Measurements from ENCODE around the gene ORC2.
"Not testable (repeated sequence)": the region's sequence is repeated elsewhere in the genome, so short reads cannot be mapped to it uniquely, and the experiment has no call there.

Gene ORC2

GRCh38 chr2:200930947-200931626, 32.4 kb downstream of the ORC2 start:
- no peak for DNase-seq (ENCODE audit: low read depth in 3 of 3)

GRCh38 chr2:200929334-200930249, 33.9 kb downstream of the ORC2 start:
- DNase-seq (ENCODE audit: low read depth in 3 of 3) = no peak

GRCh38 chr2:200922439-200922838, 41.0 kb downstream of the ORC2 start:
- DNase-seq (ENCODE audit: low read depth in 3 of 3) = no peak

DNA sequence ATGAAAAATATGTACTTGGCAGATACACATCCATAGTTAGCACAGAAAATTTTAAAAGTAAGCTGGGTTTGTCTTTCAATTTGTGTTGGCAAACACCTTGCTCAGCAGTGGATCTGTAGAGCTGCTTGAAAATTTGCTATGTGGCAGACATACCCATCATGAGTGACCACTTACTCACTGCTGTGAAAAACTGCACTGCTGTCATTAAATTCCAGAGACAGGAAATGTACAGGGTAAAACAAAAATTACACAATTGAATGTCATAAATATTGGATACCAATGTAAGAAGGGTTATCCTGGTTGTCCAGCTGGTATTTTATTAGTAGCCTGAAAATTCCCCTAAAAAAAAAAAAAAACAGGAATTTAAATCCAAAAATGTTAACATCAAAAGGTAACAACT, 49.8 kb downstream of the ORC2 start:
- DNase-seq (ENCODE audit: low read depth in 3 of 3) = no peak

DNA sequence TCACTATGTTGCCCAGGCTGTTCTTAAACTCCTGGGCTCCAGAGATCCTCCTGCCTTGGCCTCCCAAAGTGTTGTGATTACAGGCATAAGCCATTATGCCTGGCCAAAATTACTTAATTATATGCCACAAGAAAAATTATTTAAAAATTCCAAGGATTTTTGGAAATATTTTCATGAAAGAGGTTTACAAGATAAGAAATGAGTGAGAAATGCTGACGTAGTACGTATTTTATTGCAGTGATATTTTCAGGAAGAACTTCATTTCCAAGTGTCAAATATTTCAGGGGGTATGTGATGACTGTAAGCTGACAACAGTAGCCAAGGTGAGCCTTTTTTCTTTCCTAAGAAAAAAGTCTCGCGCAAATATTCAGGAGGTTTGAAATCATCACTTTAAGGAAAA, 53.5 kb downstream of the ORC2 start:
- no peak for DNase-seq (ENCODE audit: low read depth in 3 of 3)

DNA sequence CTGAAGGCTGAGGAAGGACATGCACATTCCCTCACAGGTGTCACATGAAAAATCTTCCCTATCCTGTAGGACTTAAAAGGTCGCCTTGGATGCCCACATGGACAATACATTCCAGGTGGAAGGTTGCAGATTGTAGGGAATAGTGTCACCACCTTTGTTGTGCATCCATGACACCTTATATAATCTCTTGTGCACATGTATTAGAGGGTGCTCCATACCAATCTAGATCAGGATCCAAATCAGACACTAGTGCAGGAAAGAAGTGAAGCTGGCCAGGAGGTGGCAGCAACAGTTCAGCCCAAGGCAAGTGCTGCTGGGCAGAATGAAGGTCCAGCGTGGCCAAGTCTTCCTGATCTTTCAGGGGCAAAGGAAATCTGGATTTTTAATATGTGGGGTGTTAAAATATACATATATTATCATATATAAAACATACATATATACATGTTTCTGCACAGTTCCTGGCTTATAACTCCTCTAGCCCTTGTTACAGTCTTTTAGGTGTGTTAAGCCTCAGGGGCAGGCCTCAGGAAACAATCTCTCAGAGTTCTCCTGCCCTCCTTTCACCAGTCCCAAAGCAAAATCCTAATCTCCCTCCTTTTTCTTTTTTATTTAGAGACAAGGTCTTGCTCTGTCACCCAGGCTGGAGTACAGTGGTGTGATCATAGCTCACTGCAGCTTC, 57.7 kb downstream of the ORC2 start:
- DNase-seq (ENCODE audit: low read depth in 3 of 3) = peak; percentile 21 to 51 (median 21)

GRCh38 chr2:200901459-200902072, 61.9 kb downstream of the ORC2 start:
- DNase-seq (ENCODE audit: low read depth in 3 of 3) = peak; percentile 38 to 54 (median 45)

DNA sequence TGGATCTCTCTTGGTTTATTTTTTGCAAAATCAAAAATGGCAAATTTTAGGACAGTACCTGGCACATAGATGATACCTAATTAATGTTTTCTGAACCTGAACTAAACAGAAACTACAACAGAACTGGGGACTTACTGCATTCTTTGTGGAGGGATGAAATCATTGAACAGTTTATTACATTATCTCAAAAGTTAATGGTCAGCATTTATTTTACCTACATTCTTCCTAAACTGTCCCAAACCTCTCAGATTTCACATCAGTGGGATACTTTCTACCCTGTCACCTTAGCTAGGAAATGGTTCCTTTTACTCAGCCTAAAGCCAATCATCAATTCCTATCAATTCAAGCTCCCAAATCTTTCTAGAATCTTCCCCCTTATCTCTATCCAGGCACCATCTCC, 64.0 kb downstream of the ORC2 start:
- no peak for DNase-seq (ENCODE audit: low read depth in 3 of 3)

- peak; percentile 95 to 97 (median 96) for DNase-seq (ENCODE audit: low read depth in 3 of 3)
Observed at GRCh38 chr2:200888704-200889625, 74.5 kb downstream of the ORC2 start, which contains the start of the genes NIF3L1 and PPIL3. NIF3L1 (plus strand) TSS chr2:200889371; CDS start chr2:200891944, 2,573 bp downstream. PPIL3 (minus strand) TSS chr2:200889077; CDS start chr2:200887615, 1,462 bp downstream.

DNA sequence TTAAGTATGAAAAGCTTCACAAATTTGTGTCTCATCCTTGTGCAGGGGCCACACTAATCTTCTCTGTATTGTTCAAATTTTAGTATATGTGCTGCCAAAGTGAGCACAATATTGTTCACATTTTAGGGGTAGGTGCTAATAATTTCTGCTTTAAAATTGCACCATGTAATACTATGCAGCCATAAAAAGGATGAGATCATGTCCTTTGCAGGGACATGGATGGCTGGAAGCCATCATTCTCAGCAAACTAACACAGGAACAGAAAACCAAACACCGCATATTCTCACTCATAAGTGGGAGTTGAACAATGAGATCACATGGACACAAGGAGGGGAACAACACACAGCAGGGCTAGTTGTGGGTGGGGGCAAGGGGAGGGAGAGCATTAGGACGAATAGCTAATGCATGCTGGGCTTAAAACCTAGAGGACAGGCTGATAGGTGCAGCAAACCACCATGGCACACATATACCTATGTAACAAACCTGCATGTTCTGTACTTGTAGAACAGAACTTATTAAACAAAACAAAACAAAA, 81.7 kb downstream of the ORC2 start:
- DNase-seq (ENCODE audit: low read depth in 3 of 3) = not testable (repeated sequence)

- DNase-seq (ENCODE audit: low read depth in 3 of 3) = no peak
Observed at GRCh38 chr2:200878289-200878880, 85.1 kb downstream of the ORC2 start.

- no peak for DNase-seq (ENCODE audit: low read depth in 3 of 3)
Observed at GRCh38 chr2:200877443-200877842, 86.0 kb downstream of the ORC2 start.

DNA sequence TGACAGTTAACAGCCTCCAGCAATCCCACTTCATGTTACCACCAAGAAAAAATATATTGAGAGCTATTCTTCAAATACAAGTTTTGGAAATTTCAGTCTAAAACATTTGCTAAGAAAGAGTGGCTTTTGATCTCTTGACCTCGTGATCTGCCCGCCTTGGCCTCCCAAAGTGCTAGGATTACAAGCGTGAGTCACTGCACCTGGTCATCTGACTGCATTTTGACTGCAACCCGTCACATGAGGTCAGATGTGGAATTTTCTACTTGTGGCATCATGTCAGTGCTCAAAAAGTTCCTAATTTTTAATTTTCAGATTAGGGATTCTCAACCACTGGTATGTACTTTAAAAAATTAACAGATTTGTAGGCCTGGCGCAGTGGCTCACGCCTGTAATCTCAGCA, 89.9 kb downstream of the ORC2 start:
- DNase-seq (ENCODE audit: low read depth in 3 of 3) = no peak

DNA sequence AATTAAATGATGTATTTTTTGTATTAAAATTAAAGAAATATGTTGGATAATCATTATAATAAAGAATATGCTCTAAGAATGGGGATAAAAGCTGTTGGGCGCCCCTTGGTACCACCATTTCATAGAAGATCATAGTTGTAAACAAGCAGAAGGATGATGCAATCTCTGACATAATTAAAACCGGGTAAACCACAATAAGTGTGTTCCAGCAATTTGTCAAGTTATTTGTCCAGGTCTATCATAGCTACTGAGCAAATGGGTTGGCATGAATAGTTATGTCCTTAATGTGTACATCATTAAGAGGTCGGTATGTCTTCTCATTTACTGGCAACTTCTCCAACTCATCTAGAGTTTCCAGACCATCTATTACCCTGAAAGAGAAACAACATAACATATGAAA, 92.3 kb downstream of the ORC2 start:
- no peak for DNase-seq (ENCODE audit: low read depth in 3 of 3)

DNA sequence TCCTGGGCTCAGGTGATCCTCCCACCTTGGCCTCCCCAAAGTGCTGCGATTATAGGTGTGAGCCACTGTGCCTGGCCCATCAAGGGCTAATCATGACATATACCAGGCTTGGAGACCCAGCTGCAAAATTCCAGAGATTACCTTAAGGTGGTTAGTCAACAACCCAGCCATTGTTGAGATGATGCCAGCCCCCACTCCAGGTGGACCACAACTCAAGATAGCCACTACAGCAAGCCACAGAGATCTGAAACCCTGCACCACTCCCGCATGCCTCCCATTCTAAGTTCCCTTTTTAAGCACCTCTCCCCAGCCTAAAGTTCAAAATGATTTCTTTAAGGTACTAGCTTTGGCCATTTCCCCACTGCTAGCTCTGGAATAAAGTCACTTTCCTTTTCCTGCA, 94.4 kb downstream of the ORC2 start:
- no peak for DNase-seq (ENCODE audit: low read depth in 3 of 3)

- DNase-seq (ENCODE audit: low read depth in 3 of 3) = peak; percentile 94 to 97 (median 94)
Observed at GRCh38 chr2:200864176-200865034, 99.1 kb downstream of the ORC2 start, which contains the start of gene CLK1. CLK1 (minus strand) TSS chr2:200864658; CDS start chr2:200861862, 2,796 bp downstream.

DNA sequence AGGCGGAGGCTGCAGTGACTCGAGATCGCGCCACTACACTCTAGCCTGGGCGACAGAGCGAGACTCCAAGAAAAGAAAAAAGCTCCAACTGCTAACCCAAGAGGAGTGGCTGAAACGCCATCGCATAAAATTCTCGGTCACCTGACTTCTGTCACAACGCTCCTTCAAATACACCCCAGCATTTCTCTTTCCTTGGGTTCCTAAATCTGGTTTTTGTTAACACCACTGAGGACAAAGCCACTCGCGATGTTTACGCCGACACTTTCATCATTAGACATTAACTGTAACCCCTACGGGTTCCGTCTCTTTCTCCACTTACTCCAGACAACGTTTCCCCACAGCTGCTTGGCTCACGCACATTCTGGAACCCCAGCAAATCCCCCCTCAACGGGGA, 99.7 kb downstream of the ORC2 start:
- DNase-seq (ENCODE audit: low read depth in 3 of 3) = no peak

DNA sequence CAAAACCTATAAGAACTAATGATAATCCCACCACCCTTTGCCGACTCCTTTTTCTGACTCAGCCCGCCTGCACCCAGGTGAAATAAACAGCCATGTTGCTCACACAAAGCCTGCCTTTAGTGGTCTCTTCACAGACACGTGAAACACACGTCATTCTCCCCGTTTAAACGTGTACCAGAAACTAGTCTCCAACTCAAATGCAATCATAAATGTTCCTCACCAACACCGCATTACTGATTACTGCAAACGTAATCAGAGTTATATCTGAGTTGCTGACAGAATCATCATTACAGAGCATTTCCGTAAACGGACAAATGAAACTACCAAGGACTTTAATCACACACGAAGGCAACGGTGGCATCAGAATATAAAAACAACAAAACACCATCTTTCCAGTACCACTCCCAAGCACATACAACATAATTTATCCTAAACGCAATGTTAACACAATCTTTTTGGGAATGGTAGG, 100.9 kb downstream of the ORC2 start:
- DNase-seq (ENCODE audit: low read depth in 3 of 3) = peak; percentile 29 to 66 (median 48)
